NCI-H82 treated with DMSO at 0.1 percent for 48 hours (cell line): ENCODE measurements around the gene SLC9A9.
A peak's percentile ranks its signal among the peaks of the same experiment; 100 is the strongest.
"Not testable (repeated sequence)": the region's sequence is repeated elsewhere in the genome, so short reads cannot be mapped to it uniquely, and the experiment has no call there.

ENCODE experiments used
- DNase-seq: peaks from one replicate; lab custom pipeline; 2025; ENCODE audit not compliant: unreplicated experiment; lab: John Stamatoyannopoulos, UW

The SLC9A9 gene

DNA sequence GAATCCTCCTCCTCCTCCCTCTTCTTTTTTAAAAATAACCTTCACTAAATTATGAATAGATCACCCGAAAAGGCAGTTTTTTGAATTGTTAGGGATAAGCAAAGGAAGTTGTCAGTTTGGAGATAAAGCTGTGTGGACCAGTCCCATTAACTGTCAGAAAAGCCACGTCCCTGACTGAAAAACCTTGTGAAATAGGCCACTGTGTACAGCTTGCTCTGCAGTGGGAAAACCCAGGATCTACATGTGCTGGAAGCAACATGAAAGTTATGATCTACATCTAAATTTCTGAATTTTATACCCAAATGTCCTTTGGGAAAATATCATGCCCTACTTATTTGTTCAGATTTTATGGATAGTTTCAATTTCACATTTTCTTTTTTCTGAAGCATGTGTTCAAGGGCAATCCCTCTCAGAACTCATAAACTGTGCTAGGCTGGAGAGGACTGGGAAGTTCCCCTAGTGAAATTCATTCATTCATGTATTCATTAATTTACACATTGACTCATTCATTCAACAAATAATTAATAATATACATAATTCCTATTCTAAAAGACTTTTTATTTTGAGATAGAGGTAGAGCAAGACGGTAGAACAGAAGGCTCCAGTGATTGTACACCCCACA, 149.5 kb downstream of the SLC9A9 start:
- DNase-seq = no peak

DNA sequence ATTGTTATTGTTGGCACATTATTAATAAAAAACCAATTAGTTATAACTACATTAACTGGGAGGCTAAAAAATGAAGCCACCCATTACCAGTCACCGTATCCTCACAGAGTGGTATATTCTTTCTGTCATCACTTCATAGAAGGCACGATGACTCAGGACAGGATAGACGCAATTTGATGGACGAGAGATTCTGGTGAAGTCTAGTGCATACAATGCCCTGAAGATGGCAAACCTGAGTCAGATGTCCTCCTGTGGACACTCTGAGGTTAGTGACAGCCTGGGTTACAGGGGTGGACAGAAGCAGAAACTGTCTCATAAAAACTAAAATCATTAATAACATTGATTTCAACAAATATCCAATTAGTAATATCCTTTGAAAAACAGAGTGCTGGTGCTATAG, 150.3 kb downstream of the SLC9A9 start:
- DNase-seq = no peak

DNA sequence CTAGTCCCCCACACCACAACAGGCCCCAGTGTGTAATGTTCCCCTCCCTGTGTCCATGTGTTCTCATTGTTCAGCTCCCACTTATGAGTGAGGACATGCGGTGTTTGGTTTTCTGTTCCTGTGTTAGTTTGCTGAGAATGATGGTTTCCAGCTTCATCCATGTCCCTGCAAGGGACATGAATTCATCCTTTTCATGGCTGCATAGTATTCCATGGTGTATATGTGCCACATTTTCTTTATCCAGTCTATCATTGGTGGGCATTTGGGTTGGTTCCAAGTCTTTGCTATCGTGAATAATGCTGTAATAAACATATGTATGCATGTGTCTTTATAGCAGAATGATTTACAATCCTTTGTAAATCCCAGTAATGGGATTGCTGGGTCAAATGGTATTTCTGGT, 152.9 kb downstream of the SLC9A9 start:
- DNase-seq = not testable (repeated sequence)

GRCh38 chr3:143693506-143693905, 154.8 kb downstream of the SLC9A9 start:
- DNase-seq = no peak

DNA sequence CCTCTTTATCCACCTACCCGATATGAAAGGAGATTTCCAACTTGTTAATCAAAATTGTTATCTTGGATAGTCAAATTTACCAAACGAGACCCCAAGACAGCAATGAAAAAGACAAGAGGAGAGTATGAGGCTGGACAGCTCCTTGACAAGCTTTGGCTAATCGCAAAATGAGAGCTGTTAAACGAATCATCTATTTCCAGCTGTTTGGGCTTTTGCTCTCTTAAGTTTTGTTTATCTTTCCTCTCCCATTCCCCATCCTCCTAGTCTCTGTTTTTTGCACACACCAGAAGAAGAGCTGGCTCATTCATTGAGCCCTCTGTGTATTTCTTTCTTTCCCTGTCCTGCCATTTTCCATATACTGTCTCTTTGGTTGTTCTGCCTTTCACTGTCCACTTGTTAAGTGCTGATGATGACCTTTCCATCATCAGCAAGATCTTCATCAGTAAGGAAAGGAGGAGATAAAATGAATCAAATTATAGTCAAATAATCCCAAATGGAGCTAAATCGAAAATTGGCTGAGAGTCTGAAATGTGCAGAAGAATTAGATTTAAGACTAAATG, 161.6 kb downstream of the SLC9A9 start:
- no peak for DNase-seq

GRCh38 chr3:143685491-143685890, 162.8 kb downstream of the SLC9A9 start:
- DNase-seq = no peak

DNA sequence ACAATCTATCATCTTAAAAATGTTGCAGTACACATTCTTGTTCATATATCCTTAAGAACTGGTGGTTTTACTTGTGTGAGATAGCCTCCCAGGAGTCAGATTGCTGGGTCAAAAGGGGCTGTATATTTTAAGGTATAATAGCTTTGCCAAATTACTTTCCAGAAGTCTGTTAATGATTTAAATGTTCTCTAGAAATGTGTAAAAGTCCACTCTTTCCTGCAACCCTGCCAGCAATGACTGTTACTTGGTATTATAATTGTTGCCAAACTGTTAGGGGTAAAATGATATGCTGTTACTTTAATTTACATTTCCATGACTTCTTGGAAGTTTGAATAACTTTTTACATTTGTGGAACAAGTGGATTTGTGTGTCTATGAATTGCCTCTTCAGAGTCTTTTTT, 170.8 kb downstream of the SLC9A9 start:
- DNase-seq = no peak

DNA sequence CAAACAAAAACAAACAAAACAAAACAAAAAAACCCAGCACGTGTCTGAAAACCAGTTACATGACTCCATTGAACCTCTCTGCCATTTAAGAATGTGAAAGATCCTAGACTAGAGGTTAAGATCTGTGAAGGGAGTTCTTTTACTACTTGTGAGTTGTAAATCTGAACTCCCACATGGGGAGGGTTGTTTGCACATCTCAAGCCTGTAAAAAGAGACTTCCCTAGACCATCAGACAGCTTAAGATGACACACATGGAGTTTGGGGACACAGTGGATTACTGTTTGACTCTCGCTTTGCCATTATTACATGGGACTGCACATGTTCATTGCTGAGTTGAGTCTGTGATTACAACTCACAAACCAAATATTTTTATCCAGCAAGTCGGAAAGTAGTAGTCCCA, 171.5 kb downstream of the SLC9A9 start:
- DNase-seq = no peak

DNA sequence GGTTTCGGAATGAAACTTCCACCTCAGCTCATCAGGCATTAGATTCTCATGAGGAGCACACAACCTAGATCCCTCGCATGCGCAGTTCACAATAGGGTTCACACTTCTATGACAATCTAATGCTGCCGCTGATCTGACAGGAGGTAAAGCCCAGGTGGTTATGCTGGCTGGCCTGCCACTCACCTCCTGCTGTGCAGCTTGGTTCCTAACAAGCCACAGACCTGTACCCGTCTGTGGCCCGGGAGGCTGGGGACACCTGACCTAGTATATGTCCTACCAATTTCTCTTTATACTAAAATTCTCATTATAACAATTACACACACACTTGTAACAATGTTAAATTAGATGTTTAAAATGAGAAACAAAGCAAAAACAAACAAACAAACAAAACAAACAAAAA, 172.2 kb downstream of the SLC9A9 start:
- no peak for DNase-seq

- peak; percentile 59 for DNase-seq
Measured at GRCh38 chr3:143674100-143674968, 173.9 kb downstream of the SLC9A9 start.

- DNase-seq = no peak
Measured at GRCh38 chr3:143672396-143673165, 175.7 kb downstream of the SLC9A9 start.

GRCh38 chr3:143671626-143672025, 176.6 kb downstream of the SLC9A9 start:
- no peak for DNase-seq

DNA sequence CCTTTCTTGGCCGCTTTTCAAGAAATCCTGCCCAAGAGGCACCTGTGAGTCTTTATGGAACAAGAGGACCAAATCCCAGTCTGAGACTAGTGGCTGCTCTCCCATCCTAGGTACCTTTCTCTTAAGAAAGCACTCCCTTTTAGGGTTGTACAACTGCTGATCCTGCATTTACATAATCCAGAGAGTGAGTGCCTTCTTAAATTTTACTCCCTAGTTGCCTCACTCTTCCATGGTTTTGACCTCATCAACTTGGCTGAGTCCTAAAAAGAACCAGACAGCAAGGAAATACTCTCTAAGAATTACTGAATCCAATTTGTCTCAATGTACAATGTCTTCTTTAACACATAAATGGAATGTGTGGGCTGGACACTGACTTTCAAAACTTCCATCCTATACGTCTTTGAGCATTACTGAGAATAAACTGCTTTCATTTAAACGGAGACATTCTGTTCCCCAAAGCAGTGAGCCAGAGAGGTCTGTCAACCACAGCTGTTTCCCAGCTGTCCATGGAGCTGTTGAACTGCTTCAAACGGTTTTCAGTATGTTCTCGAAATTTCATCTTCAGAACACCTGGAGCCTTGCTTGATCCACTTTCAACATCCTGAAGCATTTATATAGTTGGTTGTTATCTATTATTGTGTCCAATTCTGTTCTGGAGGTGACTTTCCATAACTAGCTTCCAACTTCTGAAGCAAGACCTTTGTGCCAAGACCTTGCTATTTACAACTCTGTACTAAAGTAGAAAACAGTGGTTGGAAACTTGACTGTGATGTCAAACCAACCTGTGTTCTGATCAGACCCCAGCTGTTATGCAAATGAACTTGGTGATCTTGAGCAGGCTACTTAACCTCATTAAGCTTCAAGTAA, 179.1 kb downstream of the SLC9A9 start:
- DNase-seq = no peak

GRCh38 chr3:143668385-143668784, 179.9 kb downstream of the SLC9A9 start:
- DNase-seq = no peak

DNA sequence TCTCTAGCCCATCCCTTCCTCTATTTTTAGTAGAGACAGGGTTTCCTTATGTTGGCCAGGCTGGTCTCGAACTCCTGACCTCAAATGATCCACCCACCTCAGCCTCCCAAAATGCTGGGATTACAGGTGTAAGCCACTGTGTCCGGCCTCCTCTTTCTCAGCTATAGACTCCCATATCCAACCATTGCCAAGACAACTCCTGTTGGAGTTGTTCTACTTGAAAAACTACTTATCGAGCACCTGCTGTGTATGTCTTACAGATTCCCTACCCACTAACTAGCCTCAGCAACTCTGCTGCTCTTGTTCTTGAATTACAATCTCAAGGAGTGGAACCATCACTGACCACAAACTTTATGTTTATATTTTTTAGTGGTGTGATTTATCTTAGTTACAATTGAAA, 186.6 kb downstream of the SLC9A9 start:
- DNase-seq = no peak

DNA sequence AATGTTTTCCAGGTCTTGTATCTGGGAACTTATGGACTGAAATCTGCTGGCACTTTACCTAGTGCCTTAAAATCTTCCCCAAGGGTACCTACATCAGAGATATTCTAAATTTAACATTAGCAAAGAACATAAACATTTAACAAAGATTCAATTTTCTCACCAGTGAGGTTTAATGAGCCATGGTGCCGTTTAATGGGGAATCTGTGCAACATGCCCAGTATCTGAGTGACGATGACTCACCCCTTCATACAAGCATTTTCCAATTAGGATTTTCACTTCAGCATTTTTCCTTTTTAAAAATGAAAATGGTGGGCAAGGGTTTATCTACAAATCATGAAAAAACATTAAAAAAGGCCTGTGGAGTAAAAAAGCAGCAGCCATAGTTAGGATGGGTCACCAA, 189.4 kb downstream of the SLC9A9 start:
- no peak for DNase-seq

GRCh38 chr3:143658116-143658515, 190.2 kb downstream of the SLC9A9 start:
- no peak for DNase-seq

GRCh38 chr3:143657391-143657790, 190.9 kb downstream of the SLC9A9 start:
- DNase-seq = no peak

- no peak for DNase-seq
Measured at GRCh38 chr3:143654906-143655305, 193.4 kb downstream of the SLC9A9 start.

GRCh38 chr3:143653935-143654334, 194.3 kb downstream of the SLC9A9 start:
- no peak for DNase-seq

GRCh38 chr3:143653493-143653892, 194.8 kb downstream of the SLC9A9 start:
- DNase-seq = no peak
